Naive B cell (primary cell): ENCODE data around the gene SMAD6. TPM values are rescaled to one million over a fixed set of nuclear protein-coding genes. Genes with fewer than 3 reads are reported as not detected.
"Not testable (repeated sequence)": the region's sequence is repeated elsewhere in the genome, so short reads cannot be mapped to it uniquely, and the experiment has no call there.

ENCODE experiments used
- ATAC-seq, 2 donors: fragments of 150-1000 bp; cut with Tn5 transposase; 2 replicates each; pipeline ENCODE4 v1.10.0; 2021; ENCODE audit warnings: low read depth in 2 of 2, mild to moderate bottlenecking in 2 of 2, moderate library complexity in 2 of 2
- DNase-seq: peaks from one replicate; pipeline ENCODE4 v3.0.0; 2022
- H3K27ac Mint-ChIP-seq, 6 donors: one replicate each; pipeline ENCODE4 v1.8.0; 2020 to 2022; ENCODE audit warnings: mild to moderate bottlenecking in 6 of 6, mixed read lengths in 6 of 6, moderate library complexity in 5 of 6, inconsistent platforms in 2 of 6
- H3K27me3 Mint-ChIP-seq, 3 donors: one replicate each; pipeline ENCODE4 v1.8.0; 2021 to 2022; ENCODE audit warnings: mixed read lengths in 3 of 3, mild to moderate bottlenecking in 1 of 3
- H3K36me3 Mint-ChIP-seq, 2 donors: one replicate each; pipeline ENCODE4 v1.8.0; 2020 to 2022; ENCODE audit warnings: mixed read lengths in 2 of 2, inconsistent platforms in 1 of 2, mild to moderate bottlenecking in 1 of 2
- H3K4me1 Mint-ChIP-seq, 3 donors: one replicate each; pipeline ENCODE4 v1.8.0; 2020 to 2022; ENCODE audit warnings: mixed read lengths in 3 of 3, inconsistent platforms in 1 of 3, mild to moderate bottlenecking in 1 of 3, moderate library complexity in 1 of 3
- H3K4me3 Mint-ChIP-seq, 8 donors: one replicate each; pipeline ENCODE4 v1.8.0; 2020 to 2022; ENCODE audit warnings: mild to moderate bottlenecking in 8 of 8, mixed read lengths in 8 of 8, moderate library complexity in 8 of 8, inconsistent platforms in 2 of 8
- H3K9me3 Mint-ChIP-seq, 7 donors: one replicate each; pipeline ENCODE4 v1.8.0; 2020 to 2022; ENCODE audit warnings: mixed read lengths in 7 of 7, mild to moderate bottlenecking in 5 of 7, inconsistent platforms in 2 of 7, moderate library complexity in 1 of 7
- polyA plus RNA-seq, 6 donors: library from polyadenylated mRNA; unstranded; fragments of 300-500 nt; fragmentation: Illumina TruSeq; gene quantifications; one replicate each; pipeline ENCODE4 v1.2.3, GENCODE V29; 2021; ENCODE audit warnings: low read depth in 6 of 6

The SMAD6 gene
- polyA plus RNA-seq, 6 donors from 2014 or later, result not detected

- Mint-ChIP-seq H3K36me3 (peaks cover 14 to 17% of the 10 kb centered on the region in 2 donors), H3K9me3 (peaks cover 4 to 22% (median 9%) of the 10 kb centered on the region in 7 donors), H3K27me3 (peaks cover 14 to 39% (median 19%) of the 10 kb centered on the region in 3 donors), H3K27ac (no peak overlapping the region), H3K4me3 (peak overlapping the region in 1 of 8 donors; percentile 10), H3K4me1 (peaks cover 8 to 17% (median 9%) of the 10 kb centered on the region in 3 donors)
- no peak for ATAC-seq
- no peak for DNase-seq
Observed at GRCh38 chr15:66756295-66756694, 54.3 kb downstream of the SMAD6 start.

DNA sequence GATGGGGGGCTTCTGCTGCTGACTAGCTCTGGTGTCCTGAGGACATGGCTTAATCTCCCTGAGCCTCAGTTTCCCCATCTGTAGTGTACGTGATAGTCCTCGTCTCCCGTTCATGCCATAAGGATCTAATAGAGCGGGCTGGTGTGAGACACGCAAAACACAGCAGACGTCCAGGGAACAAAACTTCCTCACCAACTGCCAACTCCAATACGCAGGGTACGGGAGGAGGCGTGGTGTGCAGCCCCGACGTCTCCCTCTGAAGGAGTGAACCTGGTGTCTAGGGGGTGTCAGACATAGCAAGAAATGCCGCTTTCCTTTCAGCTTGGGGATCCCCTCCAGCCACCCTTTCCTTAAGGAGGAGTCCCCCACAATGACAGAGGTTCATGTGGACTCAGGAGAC lies 55.0 kb downstream of the SMAD6 start:
- Mint-ChIP-seq H3K27ac (no peak overlapping the region), H3K36me3 (peaks cover 14 to 17% of the 10 kb centered on the region in 2 donors), H3K4me1 (peaks cover 8 to 10% (median 9%) of the 10 kb centered on the region in 3 donors), H3K9me3 (peaks cover 4 to 22% (median 9%) of the 10 kb centered on the region in 7 donors), H3K27me3 (peaks cover 22 to 46% (median 25%) of the 10 kb centered on the region in 3 donors), H3K4me3 (no peak overlapping the region)
- DNase-seq (no peak), ATAC-seq (no peak)

GRCh38 chr15:66757521-66757920 lies 55.5 kb downstream of the SMAD6 start:
- ATAC-seq (no peak), DNase-seq (no peak)
- no peak overlapping the region for H3K27ac Mint-ChIP-seq
- H3K27me3 Mint-ChIP-seq, result peaks cover 27 to 51% (median 30%) of the 10 kb centered on the region in 3 donors
- H3K4me3 Mint-ChIP-seq, result no peak overlapping the region
- peaks cover 8 to 9% (median 8%) of the 10 kb centered on the region in 3 donors for H3K4me1 Mint-ChIP-seq
- peaks cover 14 to 17% of the 10 kb centered on the region in 2 donors for H3K36me3 Mint-ChIP-seq
- peaks cover 4 to 22% (median 9%) of the 10 kb centered on the region in 7 donors for H3K9me3 Mint-ChIP-seq

DNA sequence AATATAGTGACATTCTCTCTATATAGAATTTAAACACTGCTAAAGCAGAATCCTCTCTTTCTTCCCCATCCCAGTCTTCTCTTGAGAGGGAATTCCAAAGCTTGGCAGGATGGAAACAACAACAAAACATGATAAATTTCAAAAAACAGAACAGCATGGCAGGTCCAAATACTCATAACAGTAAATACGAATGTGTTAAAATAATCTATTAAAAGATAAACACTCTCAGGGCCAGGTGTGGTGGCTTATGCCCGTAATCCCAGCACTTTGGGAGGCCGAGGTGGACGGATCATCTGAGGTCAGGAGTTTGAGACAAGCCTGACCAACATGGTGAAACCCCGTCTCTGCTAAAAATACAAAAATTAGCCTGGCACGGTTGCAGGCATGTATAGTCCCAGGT lies 56.2 kb downstream of the SMAD6 start:
- Mint-ChIP-seq H3K9me3 (peaks cover 4 to 22% (median 9%) of the 10 kb centered on the region in 7 donors), H3K27me3 (peaks cover 34 to 58% (median 34%) of the 10 kb centered on the region in 3 donors), H3K36me3 (peaks cover 14 to 17% of the 10 kb centered on the region in 2 donors), H3K4me3 (peak overlapping the region in 1 of 8 donors; percentile 30)
- H3K27ac Mint-ChIP-seq, H3K4me1 Mint-ChIP-seq, DNase-seq, ATAC-seq: not testable (repeated sequence)

- H3K4me3 Mint-ChIP-seq, result no peak overlapping the region
- H3K27me3 Mint-ChIP-seq, result peaks cover 40 to 60% (median 40%) of the 10 kb centered on the region in 3 donors
- peak overlapping the region in 1 of 6 donors; percentile 70 for H3K27ac Mint-ChIP-seq
- no peak for ATAC-seq
- H3K9me3 Mint-ChIP-seq, result peaks cover 4 to 22% (median 9%) of the 10 kb centered on the region in 7 donors
- H3K4me1 Mint-ChIP-seq, result peaks cover 3 to 7% (median 5%) of the 10 kb centered on the region in 3 donors
- H3K36me3 Mint-ChIP-seq, result peaks cover 14 to 17% of the 10 kb centered on the region in 2 donors
- no peak for DNase-seq
Observed at GRCh38 chr15:66758844-66759243, 56.8 kb downstream of the SMAD6 start.

DNA sequence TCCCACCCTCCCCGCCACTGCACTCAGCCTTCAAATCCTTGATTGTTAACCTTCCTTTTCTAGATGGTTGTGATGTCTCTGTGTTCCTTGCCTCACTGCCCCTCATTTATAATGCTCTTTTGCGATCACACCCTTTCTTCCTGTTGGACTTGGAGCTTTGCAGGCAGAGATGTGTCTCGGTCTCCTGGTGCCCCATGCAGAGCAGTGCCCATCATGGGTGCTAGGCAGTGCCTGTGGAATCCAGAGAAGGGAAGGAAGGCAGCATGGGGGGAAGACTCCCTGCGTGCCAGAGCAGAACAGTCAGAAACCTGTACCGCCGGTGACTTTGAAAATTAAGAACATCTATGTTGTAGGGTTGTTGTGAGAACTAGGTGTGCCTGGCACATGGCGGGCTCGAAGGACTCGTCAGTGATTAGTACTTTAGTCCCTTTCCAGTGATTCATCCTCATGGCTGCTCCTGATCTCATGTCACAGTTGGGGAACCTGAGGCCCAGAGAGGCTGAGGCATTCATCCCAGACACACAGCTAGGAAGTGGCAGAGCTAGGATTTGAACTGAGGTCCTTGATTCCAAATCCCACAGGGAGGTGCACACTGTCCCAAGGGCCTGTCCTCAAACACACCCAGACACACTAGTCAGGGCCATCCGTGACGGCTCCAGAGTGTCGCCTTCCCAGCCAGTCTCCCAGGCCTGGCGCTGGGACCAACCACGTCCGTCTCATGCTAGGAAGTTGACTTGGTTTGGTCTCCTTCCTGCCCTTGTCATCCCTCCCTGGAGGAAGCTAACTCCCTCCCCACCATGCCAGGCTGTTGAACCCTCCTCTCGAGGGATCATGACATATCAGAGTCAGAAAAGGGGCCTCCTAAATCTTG lies 58.3 kb downstream of the SMAD6 start:
- no peak for ATAC-seq
- H3K4me3 Mint-ChIP-seq, result peak overlapping the region in 1 of 8 donors; percentile 61
- H3K27me3 Mint-ChIP-seq, result peaks cover 49 to 60% (median 49%) of the 10 kb centered on the region in 3 donors

DNA sequence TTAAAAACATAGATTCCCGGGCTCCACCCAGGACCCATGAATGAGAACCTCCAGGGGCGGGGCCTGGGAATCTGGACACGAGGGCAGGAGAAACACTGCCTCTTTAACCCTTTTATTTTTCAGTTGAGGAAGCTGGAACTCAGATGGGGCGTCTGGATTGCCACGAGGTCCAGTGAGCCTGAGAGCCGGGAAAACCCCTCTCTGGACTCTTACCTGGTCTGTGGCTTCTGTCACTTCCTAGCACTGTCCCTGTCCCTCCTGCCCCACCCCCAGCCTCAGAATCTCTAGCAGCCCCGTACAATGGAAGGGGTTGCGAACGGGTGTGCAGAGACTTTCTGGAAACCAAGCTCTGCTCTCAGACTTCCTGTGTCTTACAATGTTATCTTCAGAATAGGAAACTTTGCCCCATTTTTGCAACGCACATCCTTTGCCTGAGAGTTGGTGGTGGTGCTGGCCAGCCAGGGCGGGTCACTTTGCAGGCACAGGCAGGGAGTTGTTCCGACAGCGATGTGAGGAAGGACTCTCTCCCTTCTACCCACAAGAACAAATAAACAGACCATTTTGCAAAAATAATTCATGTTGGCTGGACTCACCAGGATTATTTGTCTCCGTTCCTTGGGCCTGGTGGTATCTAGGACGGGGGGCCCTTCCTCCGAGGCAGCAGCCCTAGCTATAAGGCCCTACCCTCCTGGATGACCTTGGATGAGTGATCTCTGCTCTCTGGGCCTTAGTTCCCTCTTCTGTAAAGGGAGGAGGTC lies 59.1 kb downstream of the SMAD6 start:
- Mint-ChIP-seq H3K4me3 (no peak overlapping the region), H3K9me3 (peaks cover 0 to 10% (median 0%) of the 10 kb centered on the region in 7 donors), H3K27ac (no peak overlapping the region), H3K4me1 (peaks cover 5 to 9% (median 9%) of the 10 kb centered on the region in 3 donors), H3K27me3 (peaks cover 55 to 65% (median 57%) of the 10 kb centered on the region in 3 donors), H3K36me3 (peaks cover 0 to 4% of the 10 kb centered on the region in 2 donors)
- ATAC-seq (no peak), DNase-seq (no peak)

More for the DNA sequence above, 58.3 kb downstream of the SMAD6 start:
- Mint-ChIP-seq H3K4me1 (peaks cover under 1 to 2% (median 1%) of the 10 kb centered on the region in 3 donors), H3K9me3 (peaks cover under 1 to 13% (median 3%) of the 10 kb centered on the region in 7 donors), H3K27ac (no peak overlapping the region), H3K36me3 (peaks cover 3 to 6% of the 10 kb centered on the region in 2 donors)
- no peak for DNase-seq

- no peak overlapping the region for H3K27ac Mint-ChIP-seq
Observed at GRCh38 chr15:66761726-66762595, 59.9 kb downstream of the SMAD6 start.

GRCh38 chr15:66763186-66764071 lies 61.4 kb downstream of the SMAD6 start:
- peaks cover 62 to 69% (median 68%) of the 10 kb centered on the region in 3 donors for H3K27me3 Mint-ChIP-seq
- peaks cover 0 to 4% of the 10 kb centered on the region in 2 donors for H3K36me3 Mint-ChIP-seq
- H3K4me1 Mint-ChIP-seq, result peaks cover 5 to 9% (median 9%) of the 10 kb centered on the region in 3 donors
- ATAC-seq, result no peak
- DNase-seq, result no peak
- no peaks in the 10 kb centered on the region for H3K9me3 Mint-ChIP-seq
- peak overlapping the region in 2 of 6 donors; percentile 18 to 70 for H3K27ac Mint-ChIP-seq
- H3K4me3 Mint-ChIP-seq, result no peak overlapping the region

More at GRCh38 chr15:66761726-66762595, 59.9 kb downstream of the SMAD6 start:
- ATAC-seq (no peak), DNase-seq (no peak)
- Mint-ChIP-seq H3K9me3 (peaks cover 0 to 2% (median 0%) of the 10 kb centered on the region in 7 donors), H3K27me3 (peaks cover 62 to 69% (median 65%) of the 10 kb centered on the region in 3 donors), H3K36me3 (peaks cover 0 to 4% of the 10 kb centered on the region in 2 donors), H3K4me1 (peaks cover 5 to 9% (median 9%) of the 10 kb centered on the region in 3 donors), H3K4me3 (no peak overlapping the region)

DNA sequence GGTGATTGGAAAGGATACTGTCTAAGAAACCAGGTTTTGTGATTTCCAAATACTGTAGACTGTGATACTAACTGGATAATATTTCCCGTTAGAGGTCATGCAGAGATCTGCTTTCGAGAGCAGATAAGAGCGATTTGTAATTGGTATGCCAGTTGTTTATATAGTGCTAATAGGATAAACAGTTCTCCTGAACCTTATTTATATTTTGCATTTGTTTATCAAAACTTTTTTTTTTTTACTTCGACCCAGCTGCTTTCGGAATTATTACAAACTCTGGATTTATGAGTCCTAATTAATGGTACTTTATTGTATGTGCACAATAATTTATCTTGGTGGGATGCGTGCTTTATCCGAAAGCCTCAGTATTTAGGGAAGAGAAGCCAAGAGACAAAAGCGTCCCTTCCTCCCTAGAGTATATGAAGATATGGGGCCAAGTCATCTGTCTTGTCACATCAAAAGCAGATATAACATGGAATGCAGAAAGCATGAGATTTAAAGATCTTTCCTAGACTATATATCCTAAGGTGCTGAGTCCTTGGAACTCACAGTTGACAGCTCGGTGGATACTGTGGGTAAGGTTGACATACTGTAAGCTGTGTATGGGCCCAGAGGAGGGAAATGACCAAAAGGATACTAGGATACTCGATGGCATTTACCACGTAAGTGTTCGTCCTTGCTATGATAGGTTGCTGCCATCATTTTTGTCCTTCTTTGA lies 62.2 kb downstream of the SMAD6 start:
- DNase-seq (no peak), ATAC-seq (no peak)
- Mint-ChIP-seq H3K27ac (no peak overlapping the region), H3K36me3 (peaks cover 0 to 4% of the 10 kb centered on the region in 2 donors), H3K4me3 (no peak overlapping the region), H3K27me3 (peaks cover 62 to 68% (median 67%) of the 10 kb centered on the region in 3 donors), H3K4me1 (peaks cover 5 to 9% (median 9%) of the 10 kb centered on the region in 3 donors), H3K9me3 (no peaks in the 10 kb centered on the region)
